Measurements from ENCODE around the gene LEO1.
A peak's percentile ranks its signal among the peaks of the same experiment; 100 is the strongest.

LEO1 gene

GRCh38 chr15:52006702-52007340 is 35.2 kb upstream of the LEO1 start:
- TF ChIP-seq SPI1 (IDR thresholded peaks at IDR 0.05; ENCODE audit: borderline replicate concordance, low read depth) (peak; percentile 42; the same call in 1 of the 2 replicates), REST (IDR thresholded peaks at IDR 0.05; ENCODE audit: insufficient replicate concordance, low read depth) (no peak), GABPA (IDR thresholded peaks at IDR 0.05; ENCODE audit: low read depth) (no peak)
- Histone ChIP-seq H3K4me3 (replicated peaks; ENCODE audit: insufficient read depth, low read length) (no peak overlapping the region), H3K27ac (replicated peaks) (no peak overlapping the region), H3K27me3 (ENCODE audit: insufficient read depth, poor library complexity, severe bottlenecking) (no peaks in the 10 kb centered on the region)
- no peak for DNase-seq (ENCODE audit: low read depth in 1 of 2, low spot score in 1 of 2)

GRCh38 chr15:52005748-52006701 is 34.4 kb upstream of the LEO1 start:
- no peaks in the 10 kb centered on the region for H3K27me3 ChIP-seq (ENCODE audit: insufficient read depth, poor library complexity, severe bottlenecking)
- H3K4me3 ChIP-seq (replicated peaks; ENCODE audit: insufficient read depth, low read length), result no peak overlapping the region
- H3K27ac ChIP-seq (replicated peaks), result no peak overlapping the region
- TF ChIP-seq REST (IDR thresholded peaks at IDR 0.05; ENCODE audit: insufficient replicate concordance, low read depth), result no peak
- no peak for TF ChIP-seq SPI1 (IDR thresholded peaks at IDR 0.05; ENCODE audit: borderline replicate concordance, low read depth)
- TF ChIP-seq GABPA (IDR thresholded peaks at IDR 0.05; ENCODE audit: low read depth), result no peak
- no peak for TF ChIP-seq POLR2AphosphoS5 (IDR thresholded peaks at IDR 0.05; ENCODE audit: low read depth)
- no peak for TF ChIP-seq CTCF (IDR thresholded peaks at IDR 0.05; ENCODE audit: insufficient read depth, low read length)
- no peak for DNase-seq (ENCODE audit: low read depth in 1 of 2, low spot score in 1 of 2)

GRCh38 chr15:52004806-52005205 is 33.2 kb upstream of the LEO1 start:
- Histone ChIP-seq H3K27me3 (ENCODE audit: insufficient read depth, poor library complexity, severe bottlenecking) (no peaks in the 10 kb centered on the region), H3K4me3 (replicated peaks; ENCODE audit: insufficient read depth, low read length) (no peak overlapping the region), H3K27ac (replicated peaks) (no peak overlapping the region)
- TF ChIP-seq REST (IDR thresholded peaks at IDR 0.05; ENCODE audit: insufficient replicate concordance, low read depth) (no peak), CTCF (IDR thresholded peaks at IDR 0.05; ENCODE audit: insufficient read depth, low read length) (no peak), SPI1 (IDR thresholded peaks at IDR 0.05; ENCODE audit: borderline replicate concordance, low read depth) (no peak), GABPA (IDR thresholded peaks at IDR 0.05; ENCODE audit: low read depth) (no peak), POLR2AphosphoS5 (IDR thresholded peaks at IDR 0.05; ENCODE audit: low read depth) (no peak)
- no peak for DNase-seq (ENCODE audit: low read depth in 1 of 2, low spot score in 1 of 2)
